A673 (cell line): ENCODE measurements around the gene TMBIM6.

Source experiments
- CTCF ChIP-seq: fragments of 300-800, 200-600 bp; sonication (generic); conservative IDR thresholded peaks from 2 replicates; pipeline ENCODE4 v1.5.1; 2017; ENCODE audit warnings: low read depth, mild to moderate bottlenecking, antibody characterized with exemption, low read length, moderate library complexity, mixed read lengths
- EZH2 ChIP-seq: fragments of 200-600 bp; sonication (generic); IDR thresholded peaks from 2 replicates; pipeline ENCODE4 v1.6.1; 2017; ENCODE audit warnings: borderline replicate concordance, low read depth, mild to moderate bottlenecking, mixed read lengths, antibody characterized with exemption, low read length; ENCODE audit not compliant: poor library complexity, severe bottlenecking

- TF ChIP-seq CTCF, result no peak
- no peak for TF ChIP-seq EZH2
These were observed 65.5 kb downstream of the TMBIM6 start for GRCh38 chr12:49806877-49807276.
